ENCODE measurements around the gene MGRN1. TPM values are rescaled to one million over a fixed set of nuclear protein-coding genes. Genes with fewer than 3 reads are reported as not detected.

Gene MGRN1
- total RNA-seq, 4 donors from 2014 or later: 15.8 to 25.6 (median 22.0) TPM

DNA sequence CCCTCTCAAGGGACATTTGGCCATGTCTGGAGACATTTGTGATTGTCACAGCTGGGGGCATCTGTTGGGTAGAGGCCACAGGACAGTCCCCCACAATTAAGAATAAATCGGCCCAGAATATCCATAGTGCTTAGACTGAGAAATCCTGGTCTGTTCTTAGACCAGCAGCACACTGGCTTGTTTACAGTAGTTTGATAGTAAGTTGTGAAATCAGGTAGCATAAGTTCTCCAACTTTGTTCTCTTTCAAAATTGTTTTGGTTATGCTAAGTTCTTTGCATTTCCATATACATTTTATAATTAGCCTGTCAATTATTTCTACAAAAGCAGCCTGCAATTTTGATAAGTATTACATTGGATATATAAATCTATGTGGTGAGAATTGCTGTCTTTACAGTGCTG, 6.8 kb downstream of the MGRN1 start:
- Histone ChIP-seq H3K4me3 (no peak overlapping the region), H3K9me3 (no peaks in the 10 kb centered on the region), H3K27ac (no peak overlapping the region), H3K27me3 (no peaks in the 10 kb centered on the region), H3K4me1 (peaks cover 5 to 22% (median 5%) of the 10 kb centered on the region in 3 donors), H3K36me3 (peaks cover 0 to 35% (median 0%) of the 10 kb centered on the region in 3 donors)
- DNase-seq: no peak
- intact Hi-C loops (cut with DNase I): no loop called here
- 90 to 100% methylated on average over 1 of the region's 1 CpG for WGBS, 2 donors
- no peak for TF ChIP-seq POLR2A (IDR thresholded peaks at IDR 0.05)
- TF ChIP-seq, protein P1, sequence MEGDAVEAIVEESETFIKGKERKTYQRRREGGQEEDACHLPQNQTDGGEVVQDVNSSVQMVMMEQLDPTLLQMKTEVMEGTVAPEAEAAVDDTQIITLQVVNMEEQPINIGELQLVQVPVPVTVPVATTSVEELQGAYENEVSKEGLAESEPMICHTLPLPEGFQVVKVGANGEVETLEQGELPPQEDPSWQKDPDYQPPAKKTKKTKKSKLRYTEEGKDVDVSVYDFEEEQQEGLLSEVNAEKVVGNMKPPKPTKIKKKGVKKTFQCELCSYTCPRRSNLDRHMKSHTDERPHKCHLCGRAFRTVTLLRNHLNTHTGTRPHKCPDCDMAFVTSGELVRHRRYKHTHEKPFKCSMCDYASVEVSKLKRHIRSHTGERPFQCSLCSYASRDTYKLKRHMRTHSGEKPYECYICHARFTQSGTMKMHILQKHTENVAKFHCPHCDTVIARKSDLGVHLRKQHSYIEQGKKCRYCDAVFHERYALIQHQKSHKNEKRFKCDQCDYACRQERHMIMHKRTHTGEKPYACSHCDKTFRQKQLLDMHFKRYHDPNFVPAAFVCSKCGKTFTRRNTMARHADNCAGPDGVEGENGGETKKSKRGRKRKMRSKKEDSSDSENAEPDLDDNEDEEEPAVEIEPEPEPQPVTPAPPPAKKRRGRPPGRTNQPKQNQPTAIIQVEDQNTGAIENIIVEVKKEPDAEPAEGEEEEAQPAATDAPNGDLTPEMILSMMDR (IDR thresholded peaks at IDR 0.05): no peak

DNA sequence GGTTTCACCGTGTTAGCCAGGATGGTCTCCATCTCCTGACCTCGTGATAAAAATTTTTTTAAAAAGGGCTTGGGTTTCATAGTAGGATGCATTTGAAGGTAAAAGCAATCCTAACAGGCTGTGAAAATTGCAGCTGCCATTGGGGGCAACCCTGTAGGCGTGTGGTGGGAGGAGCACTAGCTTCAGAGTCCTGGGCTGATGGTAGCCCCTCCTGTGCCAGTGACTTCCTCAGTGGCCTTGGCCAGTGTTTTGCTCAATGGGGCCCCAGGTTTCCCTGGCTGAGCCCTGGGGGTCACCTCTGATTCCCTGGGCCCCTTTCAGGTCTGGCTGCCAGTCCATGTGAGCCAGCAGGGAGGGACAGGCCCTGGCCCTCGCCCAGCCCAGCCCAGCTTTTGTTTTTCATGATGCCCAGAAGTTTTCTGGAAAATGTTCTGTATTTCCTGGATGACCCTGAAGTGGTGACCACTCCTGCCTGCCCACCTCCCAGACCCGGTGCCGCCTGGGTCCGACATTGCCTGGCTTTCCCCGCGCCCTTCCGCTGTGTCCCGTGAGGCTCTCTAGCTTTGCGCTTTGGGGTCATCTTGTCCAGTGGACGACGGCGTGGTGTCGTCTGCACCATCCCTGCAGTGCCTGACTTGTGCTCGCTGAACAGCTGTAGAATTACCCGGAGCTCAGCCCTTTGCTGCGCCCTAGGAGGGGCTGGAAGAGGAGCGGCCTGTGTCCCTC, 9.4 kb downstream of the MGRN1 start:
- no peak for DNase-seq
- no peak overlapping the region for H3K4me3 ChIP-seq
- intact Hi-C loops (cut with DNase I): no loop called here
- TF ChIP-seq, protein P1 (IDR thresholded peaks at IDR 0.05): no peak
- no peak for TF ChIP-seq POLR2A (IDR thresholded peaks at IDR 0.05)
- H3K27ac ChIP-seq: no peak overlapping the region
- peaks cover 0 to 9% (median 5%) of the 10 kb centered on the region in 3 donors for H3K4me1 ChIP-seq
- H3K27me3 ChIP-seq: no peaks in the 10 kb centered on the region
- no peaks in the 10 kb centered on the region for H3K9me3 ChIP-seq
- peaks cover 0 to 54% (median 0%) of the 10 kb centered on the region in 3 donors for H3K36me3 ChIP-seq
- 87 to 91% methylated on average over 6 to 13 of the region's 20 CpGs for WGBS, 2 donors

DNA sequence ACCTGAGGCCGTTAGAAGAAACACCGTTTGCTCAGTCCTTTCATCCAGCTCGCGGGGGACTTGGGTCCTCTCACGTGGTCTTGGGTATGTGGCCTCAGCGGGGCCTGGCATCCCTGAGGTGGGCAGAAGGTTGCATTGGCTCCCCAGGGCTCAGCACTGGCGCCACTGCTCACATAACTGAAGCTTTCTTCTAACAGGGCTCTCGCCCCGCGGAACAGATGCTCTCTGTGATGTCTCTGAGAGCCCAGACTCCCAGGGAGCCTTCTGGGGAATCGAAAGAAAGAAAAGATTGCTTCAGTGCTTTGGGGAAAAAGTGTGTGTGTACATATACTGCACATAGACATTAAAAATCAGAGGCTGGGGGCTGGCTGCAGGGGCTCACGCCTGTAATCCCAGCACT, 10.1 kb downstream of the MGRN1 start:
- intact Hi-C loops (cut with DNase I): no loop called here
- DNase-seq: no peak
- Histone ChIP-seq H3K27ac (no peak overlapping the region), H3K9me3 (no peaks in the 10 kb centered on the region), H3K4me3 (no peak overlapping the region), H3K4me1 (peaks cover 0 to 11% (median 5%) of the 10 kb centered on the region in 3 donors), H3K27me3 (no peaks in the 10 kb centered on the region), H3K36me3 (peaks cover 0 to 60% (median 0%) of the 10 kb centered on the region in 3 donors)
- WGBS, 2 donors: 82 to 90% methylated on average over 7 to 12 of the region's 12 CpGs
- TF ChIP-seq, protein P1 (IDR thresholded peaks at IDR 0.05): no peak
- no peak for TF ChIP-seq POLR2A (IDR thresholded peaks at IDR 0.05)

DNA sequence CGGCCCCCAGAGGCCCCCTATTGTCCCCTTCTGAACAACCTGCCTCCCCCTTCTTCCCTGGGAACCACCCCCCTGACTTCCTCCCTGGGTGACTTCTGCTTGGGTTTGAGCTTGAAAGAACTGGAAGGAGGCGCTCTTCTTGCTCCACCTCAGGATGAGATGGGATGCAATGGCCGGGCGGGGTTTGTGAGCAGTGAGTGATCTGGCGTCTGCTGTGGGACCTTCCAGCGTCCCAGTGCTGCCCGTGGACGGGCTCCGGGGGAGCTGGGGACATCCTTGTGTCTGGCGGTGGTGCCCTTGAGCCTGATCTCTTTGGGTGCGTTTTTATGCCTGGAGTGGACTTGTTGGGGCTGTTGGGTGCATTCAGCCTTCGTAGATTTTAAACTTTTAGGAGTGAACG, 11.6 kb downstream of the MGRN1 start:
- Histone ChIP-seq H3K9me3 (no peaks in the 10 kb centered on the region), H3K36me3 (peaks cover 0 to 60% (median 0%) of the 10 kb centered on the region in 3 donors), H3K4me1 (peaks cover 5 to 25% (median 5%) of the 10 kb centered on the region in 3 donors), H3K4me3 (no peak overlapping the region), H3K27me3 (no peaks in the 10 kb centered on the region), H3K27ac (no peak overlapping the region)
- intact Hi-C loops (cut with DNase I): no loop called here
- TF ChIP-seq POLR2A (IDR thresholded peaks at IDR 0.05): no peak
- WGBS, 2 donors: 86 to 89% methylated on average over 4 to 8 of the region's 13 CpGs
- no peak for DNase-seq

- DNase-seq: no peak
Measured at GRCh38 chr16:4637501-4638166, 13.0 kb downstream of the MGRN1 start.

More at GRCh38 chr16:4637501-4638166, 13.0 kb downstream of the MGRN1 start:
- H3K9me3 ChIP-seq: no peaks in the 10 kb centered on the region
- no peak overlapping the region for H3K4me3 ChIP-seq
- peaks cover 5 to 23% (median 5%) of the 10 kb centered on the region in 3 donors for H3K4me1 ChIP-seq
- H3K27ac ChIP-seq: no peak overlapping the region
- intact Hi-C loops (cut with DNase I): no loop called here
- no peaks in the 10 kb centered on the region for H3K27me3 ChIP-seq
- TF ChIP-seq, protein P1 (IDR thresholded peaks at IDR 0.05): no peak
- no peak for TF ChIP-seq POLR2A (IDR thresholded peaks at IDR 0.05)
- peaks cover 0 to 54% (median 0%) of the 10 kb centered on the region in 3 donors for H3K36me3 ChIP-seq
- WGBS, 2 donors: 76 to 84% methylated on average over 11 to 12 of the region's 21 CpGs
